ENCODE results near the gene MTMR4.
"Not testable (repeated sequence)": the region's sequence is repeated elsewhere in the genome, so short reads cannot be mapped to it uniquely, and the experiment has no call there.

MTMR4 gene

DNA sequence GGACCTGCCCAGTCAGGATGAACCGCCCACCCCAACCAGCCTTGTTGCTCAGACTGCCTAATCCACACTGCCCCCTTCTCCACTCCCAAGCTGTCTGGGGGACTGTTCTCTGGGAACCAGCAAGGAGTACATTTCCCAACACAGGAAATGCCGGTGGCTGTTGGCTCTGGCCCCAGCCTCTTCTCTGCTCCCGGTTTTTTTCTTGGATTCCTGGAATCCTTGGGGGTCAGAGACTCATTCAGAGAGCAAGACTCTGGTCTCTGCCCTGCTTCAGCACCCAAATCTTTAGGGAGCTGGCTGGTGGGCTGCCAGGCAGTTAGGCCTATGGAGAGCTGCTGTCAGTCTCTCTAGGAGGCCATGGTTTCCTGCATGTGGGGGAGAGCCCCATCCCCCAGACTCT lies 10.8 kb upstream of the MTMR4 start:
- peak; percentile 96 for DNase-seq (ENCODE audit: low read depth)

DNA sequence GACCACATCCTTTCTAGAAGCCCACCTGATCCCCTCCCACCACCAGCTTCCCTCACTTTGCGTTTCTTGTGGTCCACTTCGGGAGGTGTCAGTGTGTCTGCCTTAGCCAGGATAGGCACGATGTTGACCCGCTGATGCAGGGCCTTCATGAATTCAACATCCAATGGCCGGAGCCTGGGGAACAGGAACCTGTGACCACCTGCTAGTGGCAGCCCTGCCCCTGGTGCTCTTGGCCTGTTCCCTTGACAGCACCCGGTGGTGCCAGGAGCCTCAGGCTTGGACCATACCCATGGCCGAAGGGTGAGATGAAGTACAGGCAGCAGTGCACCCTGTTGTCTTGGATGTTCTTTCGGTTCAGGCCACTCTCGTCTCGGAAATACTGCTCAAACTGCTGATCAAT lies 7.2 kb upstream of the MTMR4 start:
- DNase-seq (ENCODE audit: low read depth): no peak

DNA sequence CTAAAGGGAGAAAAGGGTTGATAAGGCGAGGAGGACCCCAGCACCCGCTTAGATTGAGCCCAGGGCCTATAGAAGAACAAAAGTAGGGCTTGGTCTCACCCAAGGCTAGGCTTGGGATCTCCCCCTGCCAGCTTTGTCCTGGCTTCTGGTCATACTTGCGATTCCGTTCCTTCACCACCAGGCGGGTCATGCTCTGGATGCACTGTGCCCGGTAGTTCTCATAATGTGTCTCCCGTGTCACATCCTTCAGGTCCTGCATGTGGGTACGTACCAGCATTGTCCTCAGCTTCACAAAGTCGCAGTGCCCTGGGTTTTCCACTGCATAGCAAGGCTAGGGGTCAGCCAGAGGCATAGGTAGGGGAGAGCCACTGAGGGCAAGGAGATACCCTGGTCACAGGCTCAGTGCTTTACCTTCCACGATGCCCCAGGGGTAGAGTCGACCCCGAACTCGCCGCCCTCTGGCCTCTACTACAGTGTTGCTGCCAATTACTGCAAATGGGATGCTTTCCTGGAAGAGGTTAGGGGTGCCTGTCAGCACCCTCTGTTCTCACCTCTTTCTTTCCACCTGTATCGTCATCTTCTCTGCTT lies 6.5 kb upstream of the MTMR4 start:
- peak; percentile 46 for DNase-seq (ENCODE audit: low read depth)

DNA sequence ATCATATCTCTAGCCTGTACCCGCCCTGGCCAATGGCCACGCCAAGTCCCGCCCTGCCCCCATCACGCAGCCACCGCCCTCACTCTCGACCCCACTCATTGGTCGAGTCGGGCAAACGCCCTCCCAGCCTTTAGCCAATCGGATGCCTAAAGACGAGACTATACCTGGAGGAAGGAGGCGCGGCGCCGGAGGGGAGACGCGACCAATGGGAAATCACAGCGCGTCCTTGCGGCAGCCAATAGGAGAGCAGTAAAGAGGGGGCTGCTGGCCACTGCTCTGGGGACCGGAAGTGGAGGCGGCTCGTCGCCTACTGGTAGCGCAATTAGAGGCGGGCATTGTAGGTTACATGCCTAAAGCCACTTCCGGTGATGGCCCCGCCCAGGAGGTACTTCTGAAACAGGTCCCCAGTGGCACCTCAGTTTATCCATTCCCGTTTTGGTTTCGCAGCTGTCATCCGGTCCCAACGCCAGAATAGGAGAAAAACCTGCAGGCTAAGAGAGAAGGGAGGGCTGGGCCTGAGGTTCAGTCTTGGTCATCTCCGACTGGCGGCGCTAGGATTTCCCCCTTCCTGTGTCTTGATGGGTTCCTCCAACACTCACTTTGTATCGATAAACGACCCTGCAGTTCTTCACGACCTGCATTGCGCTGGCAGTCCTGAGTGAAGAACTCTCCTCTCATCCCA lies 3.6 kb upstream of the MTMR4 start:
- DNase-seq (ENCODE audit: low read depth): peak; percentile 100

DNA sequence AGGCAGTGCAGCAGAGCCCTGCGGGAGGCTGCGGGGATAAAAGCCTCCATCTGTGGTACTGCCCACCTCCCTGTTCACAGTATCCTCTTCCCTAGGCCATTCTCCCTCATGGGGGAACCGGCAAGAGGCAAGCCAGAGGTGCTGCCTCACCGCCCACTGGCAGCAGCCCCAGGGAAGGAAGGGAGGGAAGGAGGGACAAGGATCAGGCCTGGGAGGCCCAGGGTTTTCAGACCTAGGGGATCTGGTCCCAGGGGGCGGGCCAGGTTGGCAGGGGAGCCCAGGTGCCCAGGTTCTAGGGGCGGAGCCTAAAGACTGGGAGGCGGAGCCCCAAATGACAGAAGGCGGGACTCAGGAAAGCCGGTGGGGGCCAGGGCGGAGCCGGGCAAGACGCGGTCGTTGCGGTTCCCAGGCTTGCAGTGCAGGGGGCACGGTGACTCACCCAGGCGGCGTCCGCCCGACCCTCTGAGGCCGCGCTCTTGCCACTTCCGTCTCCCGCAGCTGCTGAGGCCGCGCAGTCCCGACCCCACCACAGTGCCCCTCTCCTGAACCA lies 3.0 kb upstream of the MTMR4 start:
- DNase-seq (ENCODE audit: low read depth): no peak

DNA sequence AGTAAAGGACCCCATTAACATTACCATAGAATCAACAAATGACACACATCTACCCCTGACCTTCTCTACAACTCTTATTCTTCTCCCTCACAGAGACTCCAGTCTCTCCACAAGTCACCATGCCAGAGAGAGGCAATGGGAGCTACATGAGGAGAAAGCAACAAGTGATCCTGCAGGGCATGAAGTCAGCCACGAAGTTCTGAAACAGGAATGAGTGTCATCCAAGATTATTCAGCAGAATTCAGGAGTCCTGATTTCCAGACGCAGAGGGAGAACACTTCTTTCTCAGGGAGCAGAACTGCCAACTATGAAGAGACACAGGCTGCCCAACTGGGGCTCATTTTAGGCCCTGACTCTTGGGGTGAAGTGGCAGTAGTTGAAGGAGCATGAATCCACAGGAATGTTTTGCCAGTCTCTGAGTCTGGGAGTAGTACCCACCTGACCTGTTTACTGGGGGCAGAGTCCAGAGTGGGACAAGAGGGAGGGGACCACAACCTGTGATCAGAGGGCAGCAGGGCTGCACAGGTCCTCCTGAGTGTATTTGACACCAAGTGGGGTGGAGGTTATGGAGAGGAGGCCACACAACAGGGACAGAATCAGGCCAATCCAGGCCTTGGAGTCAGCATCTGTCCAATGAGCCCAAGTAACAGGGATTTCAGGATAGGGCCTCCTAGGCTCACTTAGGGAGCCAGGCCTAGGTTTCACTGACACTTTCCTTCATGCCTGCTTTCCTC lies 2.4 kb upstream of the MTMR4 start:
- no peak for DNase-seq (ENCODE audit: low read depth)

DNA sequence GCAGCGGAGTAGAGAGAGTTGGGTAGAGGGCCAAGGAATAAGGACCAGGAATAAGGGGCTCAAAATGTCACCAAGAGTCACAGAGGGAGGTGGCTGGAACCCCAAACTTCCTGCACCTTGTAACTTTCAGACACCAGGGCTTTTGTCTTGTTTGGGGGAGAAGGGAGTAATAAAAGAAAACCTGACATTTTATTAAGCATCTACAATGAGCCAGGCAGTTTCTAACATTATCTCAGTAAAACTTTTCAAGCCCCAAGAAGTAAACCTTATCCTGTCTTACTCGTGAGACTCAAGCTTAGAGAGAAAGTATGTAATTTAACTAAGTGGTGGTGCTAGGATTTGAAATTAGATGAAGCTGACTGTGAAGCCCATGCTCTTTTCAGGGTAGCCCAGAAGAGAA lies 848 bp upstream of the MTMR4 start:
- DNase-seq (ENCODE audit: low read depth): no peak

DNA sequence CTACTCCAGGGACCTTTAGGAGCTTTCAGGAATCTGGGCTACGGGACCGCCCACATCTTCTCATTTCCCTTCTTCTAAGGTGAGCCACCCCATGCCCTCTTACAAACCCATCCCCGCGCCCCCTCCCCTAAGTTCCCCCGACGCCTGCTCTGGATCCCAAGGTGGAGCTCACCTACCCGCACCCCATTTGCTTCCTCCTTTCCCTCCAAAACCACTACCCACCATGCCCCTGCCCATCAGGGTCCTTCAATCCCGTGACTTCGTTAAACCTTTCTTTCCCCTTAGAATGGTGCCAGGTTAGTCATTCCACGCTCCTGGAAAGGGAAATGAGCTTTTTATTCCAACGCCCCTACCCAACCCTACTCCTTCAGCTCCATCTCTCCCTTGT lies 326 bp upstream of the MTMR4 start:
- DNase-seq (ENCODE audit: low read depth): no peak

DNA sequence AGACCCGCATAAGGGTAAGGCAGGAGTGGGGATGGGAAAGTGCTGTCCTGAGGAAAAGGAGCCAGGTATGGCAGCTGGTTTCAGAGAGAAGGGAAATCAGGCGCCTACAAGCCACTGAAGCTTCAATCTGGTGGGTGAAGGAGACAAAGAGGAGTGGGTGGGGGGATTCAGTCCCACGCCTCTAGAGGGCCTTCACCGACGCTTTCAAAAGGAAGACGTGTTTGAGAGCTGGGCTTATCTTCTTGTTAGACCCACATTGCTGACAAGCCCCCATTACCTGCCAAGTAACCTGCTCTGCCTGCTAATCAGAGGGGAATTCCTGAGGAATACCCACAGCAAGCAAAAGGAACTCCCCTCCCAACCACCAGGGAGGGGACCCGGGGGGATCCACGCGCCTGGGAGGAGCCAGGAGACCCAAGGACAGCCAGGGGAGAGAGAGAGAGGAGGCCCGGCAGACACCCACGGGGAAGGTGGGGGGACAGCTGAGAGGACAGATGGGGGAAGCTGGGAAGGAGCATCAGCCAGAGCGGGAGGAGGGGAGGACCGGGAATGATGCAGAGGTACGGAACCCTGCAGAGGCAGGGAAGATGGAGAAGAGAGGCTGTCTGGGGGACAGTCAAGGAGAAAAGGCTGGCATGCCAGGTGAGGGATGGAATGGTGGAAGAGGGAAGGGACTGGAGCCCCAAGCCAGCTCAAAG lies 1.0 kb downstream of the MTMR4 start:
- DNase-seq (ENCODE audit: low read depth): no peak

DNA sequence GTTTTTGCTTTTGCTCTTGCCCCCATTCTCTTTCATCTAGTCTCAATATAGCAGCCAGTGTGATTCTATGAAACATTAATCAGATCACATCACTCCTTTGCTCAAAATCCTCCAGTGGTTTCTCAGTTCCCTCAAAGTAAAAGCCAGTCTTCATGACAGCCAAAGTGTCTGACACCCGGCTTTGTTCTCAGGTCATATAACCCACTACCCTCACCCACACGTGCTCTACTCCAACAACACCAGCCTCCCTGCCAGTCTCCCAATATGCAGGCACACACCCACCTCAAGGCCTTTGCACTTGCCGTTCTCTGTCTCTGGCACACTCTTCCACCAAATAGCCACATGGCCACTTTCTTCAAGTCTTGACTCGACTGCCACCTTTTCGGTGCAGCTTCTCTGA lies 4.4 kb downstream of the MTMR4 start:
- no peak for DNase-seq (ENCODE audit: low read depth)

DNA sequence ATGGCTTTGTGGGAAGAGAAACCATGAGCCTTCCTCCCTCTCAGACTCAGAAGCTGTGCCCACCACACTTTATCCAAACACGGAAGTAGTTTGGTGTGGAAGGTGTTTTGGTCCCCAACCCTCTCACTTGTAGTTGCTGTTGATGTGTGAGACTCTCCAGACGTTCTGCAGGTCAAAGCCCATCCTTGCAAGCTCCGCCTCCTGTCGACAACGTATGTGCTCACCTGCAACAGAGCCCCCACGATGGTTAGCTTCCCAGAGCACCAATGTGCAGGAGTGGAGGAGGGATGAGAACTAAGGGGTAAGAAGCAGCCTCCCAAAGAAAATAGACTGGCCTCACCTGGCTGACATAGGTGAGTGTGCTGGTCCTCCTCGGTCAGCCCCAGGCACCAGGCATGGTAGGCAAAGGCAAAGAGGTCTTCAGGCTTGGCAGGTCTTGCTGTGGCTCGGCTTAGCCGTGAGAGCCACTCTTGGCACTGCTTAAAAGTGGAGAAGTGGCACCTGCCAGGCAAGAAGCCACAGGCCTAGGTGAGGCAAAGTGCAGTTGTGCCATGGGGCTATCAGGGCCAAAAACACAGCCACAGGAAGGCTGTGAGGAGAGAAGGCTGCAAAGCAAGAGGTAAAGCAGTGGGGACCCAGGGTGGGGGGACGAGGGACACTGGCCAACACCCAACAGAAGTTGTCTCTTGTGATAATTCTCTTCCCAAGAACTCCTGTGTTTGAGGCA lies 5.9 kb downstream of the MTMR4 start:
- no peak for DNase-seq (ENCODE audit: low read depth)

DNA sequence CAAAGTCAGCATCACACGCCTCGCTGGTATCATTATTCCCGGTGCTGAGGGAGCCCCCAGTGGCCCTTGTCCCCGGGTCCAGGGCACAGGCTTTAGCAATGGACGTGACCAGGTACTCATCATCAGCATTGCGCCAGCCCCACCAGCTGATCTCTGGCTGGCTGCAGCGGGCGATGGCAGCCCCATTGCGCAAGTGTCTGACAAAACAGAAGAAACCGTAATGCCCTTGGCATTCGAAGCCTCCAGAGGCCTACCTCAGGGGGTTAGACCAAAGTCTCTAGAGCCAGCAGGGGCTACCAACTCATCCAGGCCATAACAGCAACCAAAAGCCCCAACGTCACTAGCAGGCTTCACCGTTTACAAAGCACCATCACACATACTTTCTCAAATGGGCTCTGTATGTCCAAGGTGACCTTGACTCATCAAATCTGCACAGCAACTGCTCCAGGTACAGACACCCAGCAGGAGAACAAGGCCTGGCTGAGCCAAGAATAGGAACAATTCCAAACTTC lies 7.3 kb downstream of the MTMR4 start:
- no peak for DNase-seq (ENCODE audit: low read depth)

DNA sequence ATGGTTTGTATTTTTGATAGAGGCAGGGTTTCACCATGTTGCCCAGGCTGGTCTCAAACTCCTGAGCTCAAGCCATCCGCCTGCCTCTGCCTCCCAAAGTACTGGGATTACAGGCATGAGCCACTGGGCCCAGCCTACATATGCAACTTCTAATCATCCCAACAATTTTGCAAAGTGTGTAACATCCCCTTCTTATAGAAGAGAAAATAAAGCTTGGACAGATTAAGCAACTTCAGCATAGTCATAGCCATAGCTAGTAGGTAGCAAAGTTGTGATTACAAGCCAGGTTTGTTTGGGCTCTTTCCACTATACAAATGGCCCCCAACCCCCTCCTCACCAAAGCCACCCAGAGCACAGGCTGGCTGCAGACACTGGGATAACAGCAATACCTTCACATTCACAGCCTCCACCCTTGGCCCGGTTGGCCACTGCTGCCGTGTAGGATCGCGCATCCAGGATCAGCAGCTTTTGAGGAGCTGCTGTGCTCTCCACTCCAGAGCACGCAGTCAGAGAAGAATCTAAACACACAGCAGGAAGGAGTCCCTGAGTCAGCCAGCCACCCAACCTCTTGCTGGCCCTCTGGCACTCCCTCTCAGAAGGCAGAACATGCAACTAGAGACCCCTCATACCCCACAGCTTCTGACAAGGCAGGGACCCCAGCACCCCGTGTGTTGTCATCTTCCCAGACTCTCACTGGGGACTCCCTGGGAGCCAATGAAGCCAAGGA lies 7.9 kb downstream of the MTMR4 start:
- no peak for DNase-seq (ENCODE audit: low read depth)

DNA sequence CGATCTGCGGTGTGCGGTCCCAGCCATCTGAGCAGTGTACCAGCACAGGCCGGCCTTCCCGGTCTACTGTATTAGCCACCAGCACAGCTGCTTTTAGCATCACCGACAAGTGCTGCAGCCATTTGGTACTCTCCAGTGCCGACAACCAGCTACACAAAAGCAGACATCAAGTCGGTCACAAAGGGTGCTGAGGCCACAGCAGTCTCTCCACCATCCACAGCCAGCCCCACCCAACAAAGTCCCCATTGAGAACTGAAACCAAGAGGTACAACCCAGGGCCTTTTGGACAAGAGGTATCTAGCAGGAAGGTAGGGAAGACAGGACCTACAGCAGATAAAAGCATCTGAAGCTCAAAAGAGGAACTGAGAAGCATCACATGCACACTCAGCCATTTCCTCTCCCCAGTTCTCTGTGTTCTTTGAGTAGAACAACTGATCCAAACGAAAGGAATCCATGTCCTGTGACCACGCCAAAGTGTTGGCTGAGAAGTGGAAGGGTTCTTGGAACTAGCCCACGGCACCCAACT lies 9.5 kb downstream of the MTMR4 start:
- DNase-seq (ENCODE audit: low read depth): no peak

DNA sequence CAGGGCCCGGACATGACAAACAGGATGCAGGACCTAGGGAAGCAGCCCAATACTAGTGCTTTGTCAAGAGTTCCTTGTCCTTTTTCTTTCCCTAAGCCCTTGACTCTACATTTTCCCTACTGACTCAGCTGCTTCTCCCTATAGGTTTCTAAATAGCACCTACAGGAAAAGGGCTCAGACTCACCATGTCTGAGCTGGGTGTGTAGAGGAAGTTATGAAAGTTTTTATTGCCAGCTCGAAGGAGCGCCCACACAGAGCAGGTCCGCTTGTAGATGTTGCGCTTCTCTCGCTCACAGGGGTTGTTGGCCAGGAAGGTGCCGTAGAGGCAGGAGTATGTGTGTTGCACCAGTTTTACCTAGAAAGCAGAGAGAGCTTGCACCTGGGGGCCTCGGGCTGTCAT lies 10.6 kb downstream of the MTMR4 start:
- DNase-seq (ENCODE audit: low read depth): no peak

DNA sequence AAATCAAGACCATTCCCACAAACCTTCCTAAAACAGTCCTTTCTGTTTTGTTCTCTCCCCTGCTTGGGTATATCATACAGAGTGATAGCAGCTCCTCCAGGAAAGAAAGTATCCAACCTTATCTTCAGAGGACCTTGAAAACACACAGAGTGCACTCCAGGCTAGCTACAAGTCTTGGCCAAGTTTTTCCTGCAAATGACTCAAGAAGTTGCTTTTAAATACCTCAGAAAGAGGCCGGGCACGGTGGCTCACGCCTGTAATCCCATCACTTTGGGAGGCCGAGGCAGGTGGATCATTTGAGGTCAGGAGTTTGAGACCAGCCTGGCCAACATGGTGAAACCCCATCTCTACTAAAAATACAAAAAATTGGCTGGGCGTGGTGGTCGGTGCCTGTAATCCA lies 11.3 kb downstream of the MTMR4 start:
- DNase-seq (ENCODE audit: low read depth): not testable (repeated sequence)

DNA sequence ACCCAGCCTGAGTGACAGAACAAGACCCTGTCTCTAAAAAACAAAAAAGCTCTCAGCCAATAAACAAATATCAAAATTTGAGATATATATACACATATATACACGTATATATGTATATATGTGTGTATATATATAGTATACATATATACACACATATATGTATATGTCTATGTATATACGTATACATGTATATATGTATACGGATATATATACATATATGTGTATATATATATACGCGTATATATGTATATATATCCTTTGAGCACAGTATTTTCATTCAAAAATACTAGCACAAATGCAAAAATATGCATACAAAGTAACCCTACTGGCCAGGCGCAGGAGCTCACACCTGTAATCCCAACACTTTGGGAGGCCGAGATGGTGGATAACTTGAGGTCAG lies 13.0 kb downstream of the MTMR4 start:
- DNase-seq (ENCODE audit: low read depth): no peak

DNA sequence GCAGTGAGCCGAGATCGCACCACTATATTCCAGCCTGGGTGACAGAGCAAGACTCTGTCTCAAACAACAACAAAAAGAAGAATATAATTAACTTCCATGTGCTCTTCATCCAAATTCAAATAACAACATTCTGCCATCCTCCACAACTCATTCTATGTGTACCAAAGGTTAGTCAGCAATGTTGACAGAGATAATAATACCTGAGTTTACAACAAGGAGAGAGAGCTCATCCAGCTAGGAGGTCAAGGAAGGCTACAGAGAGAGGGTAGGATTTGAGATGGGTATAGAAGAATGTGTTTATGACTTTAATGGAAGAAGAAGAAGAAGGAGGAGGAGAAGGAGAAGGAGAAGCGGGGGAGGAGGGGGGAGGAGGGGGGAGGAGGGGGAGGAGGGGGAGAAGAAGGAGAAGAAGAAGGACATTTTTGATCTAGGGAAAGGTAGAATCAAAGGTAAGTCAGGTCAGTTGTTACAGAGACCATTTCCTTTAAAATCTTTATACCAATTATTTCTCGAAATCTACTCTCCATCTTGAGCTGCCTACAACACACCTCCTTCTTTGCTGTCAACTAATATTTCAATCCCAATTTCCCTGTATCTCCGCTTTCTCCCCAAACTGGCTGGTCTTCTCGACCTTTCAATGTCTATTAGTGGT lies 16.1 kb downstream of the MTMR4 start:
- no peak for DNase-seq (ENCODE audit: low read depth)

DNA sequence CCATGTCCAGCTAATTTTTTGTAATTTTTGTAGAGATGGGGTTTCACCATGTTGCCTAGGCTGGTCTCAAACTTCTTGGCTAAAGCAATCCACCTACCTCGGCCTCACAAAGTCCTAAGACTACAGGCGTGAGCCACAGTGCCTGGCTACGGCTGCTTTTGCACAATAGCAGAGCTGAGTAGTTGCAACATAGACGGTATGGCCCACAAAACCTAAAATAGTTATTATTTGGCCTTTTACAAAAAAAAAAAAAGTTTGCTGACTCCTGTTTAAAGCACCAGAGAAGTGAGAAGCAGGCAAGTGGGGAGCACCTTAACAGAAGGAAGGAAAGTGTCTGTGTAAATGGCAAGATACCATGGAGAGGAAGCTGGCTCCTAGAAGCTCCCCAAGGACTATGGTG lies 20.9 kb downstream of the MTMR4 start:
- DNase-seq (ENCODE audit: low read depth): no peak
